ENCODE measurements around the gene ORC1.

ORC1 gene

GRCh38 chr1:52364235-52364839 is 39.9 kb downstream of the ORC1 start:
- Mint-ChIP-seq H3K4me1 (peaks cover 48% of the 10 kb centered on the region), H3K27ac (peak overlapping the region; percentile 19 to 74), H3K9me3 (no peaks in the 10 kb centered on the region), H3K4me3 (peak overlapping the region; percentile 87 to 95), H3K27me3 (no peaks in the 10 kb centered on the region)
- DNase-seq, result no peak
- ATAC-seq, result no peak

GRCh38 chr1:52360595-52360968 is 43.6 kb downstream of the ORC1 start:
- H3K9me3 Mint-ChIP-seq, result no peaks in the 10 kb centered on the region
- no peak overlapping the region for H3K4me3 Mint-ChIP-seq
- H3K4me1 Mint-ChIP-seq, result peaks cover 28% of the 10 kb centered on the region
- no peak overlapping the region for H3K27ac Mint-ChIP-seq
- no peak for DNase-seq
- no peaks in the 10 kb centered on the region for H3K27me3 Mint-ChIP-seq
- ATAC-seq, result no peak

- peak overlapping the region in 1 of 2 donors; percentile 89 for H3K27ac Mint-ChIP-seq
Observed at GRCh38 chr1:52359676-52360594, 44.3 kb downstream of the ORC1 start.

GRCh38 chr1:52358851-52359497 is 45.2 kb downstream of the ORC1 start:
- Mint-ChIP-seq H3K9me3 (no peaks in the 10 kb centered on the region), H3K27ac (peak overlapping the region in 1 of 2 donors; percentile 92), H3K27me3 (no peaks in the 10 kb centered on the region), H3K4me3 (no peak overlapping the region), H3K4me1 (peaks cover 26% of the 10 kb centered on the region)
- no peak for DNase-seq
- ATAC-seq, result no peak

More at GRCh38 chr1:52359676-52360594, 44.3 kb downstream of the ORC1 start:
- Mint-ChIP-seq H3K27me3 (no peaks in the 10 kb centered on the region), H3K4me3 (no peak overlapping the region), H3K9me3 (no peaks in the 10 kb centered on the region), H3K4me1 (peaks cover 33% of the 10 kb centered on the region)
- ATAC-seq (no peak), DNase-seq (no peak)

- no peak for ATAC-seq
- no peaks in the 10 kb centered on the region for H3K9me3 Mint-ChIP-seq
- H3K27ac Mint-ChIP-seq, result peak overlapping the region in 1 of 2 donors; percentile 61
- no peak overlapping the region for H3K4me3 Mint-ChIP-seq
- no peaks in the 10 kb centered on the region for H3K27me3 Mint-ChIP-seq
- no peak for DNase-seq
- H3K4me1 Mint-ChIP-seq, result peaks cover 14% of the 10 kb centered on the region
Observed at GRCh38 chr1:52357397-52357796, 46.8 kb downstream of the ORC1 start.

GRCh38 chr1:52356818-52357355 is 47.3 kb downstream of the ORC1 start:
- ATAC-seq (no peak), DNase-seq (no peak)
- Mint-ChIP-seq H3K27me3 (no peaks in the 10 kb centered on the region), H3K4me1 (peaks cover 10% of the 10 kb centered on the region), H3K27ac (peak overlapping the region in 1 of 2 donors; percentile 0), H3K9me3 (no peaks in the 10 kb centered on the region), H3K4me3 (no peak overlapping the region)

GRCh38 chr1:52355847-52356505 is 48.2 kb downstream of the ORC1 start:
- DNase-seq (no peak), ATAC-seq (no peak)
- Mint-ChIP-seq H3K4me1 (peaks cover 5% of the 10 kb centered on the region), H3K9me3 (no peaks in the 10 kb centered on the region), H3K4me3 (no peak overlapping the region), H3K27me3 (no peaks in the 10 kb centered on the region), H3K27ac (no peak overlapping the region)

- Mint-ChIP-seq H3K4me3 (no peak overlapping the region), H3K9me3 (no peaks in the 10 kb centered on the region), H3K27me3 (no peaks in the 10 kb centered on the region), H3K4me1 (peaks cover 5% of the 10 kb centered on the region), H3K27ac (peak overlapping the region in 1 of 2 donors; percentile 50)
- no peak for DNase-seq
- no peak for ATAC-seq
Observed at GRCh38 chr1:52355436-52355835, 48.8 kb downstream of the ORC1 start.

GRCh38 chr1:52352690-52353089 is 51.5 kb downstream of the ORC1 start:
- H3K27me3 Mint-ChIP-seq, result no peaks in the 10 kb centered on the region
- H3K9me3 Mint-ChIP-seq, result no peaks in the 10 kb centered on the region
- H3K27ac Mint-ChIP-seq, result peak overlapping the region; percentile 53 to 65
- DNase-seq (no peak), ATAC-seq (no peak)
- H3K4me3 Mint-ChIP-seq, result no peak overlapping the region
- H3K4me1 Mint-ChIP-seq, result peaks cover 11% of the 10 kb centered on the region

- peaks cover 6% of the 10 kb centered on the region for H3K4me1 Mint-ChIP-seq
- H3K27ac Mint-ChIP-seq, result peak overlapping the region in 1 of 2 donors; percentile 29
- no peaks in the 10 kb centered on the region for H3K9me3 Mint-ChIP-seq
- no peak overlapping the region for H3K4me3 Mint-ChIP-seq
- no peaks in the 10 kb centered on the region for H3K27me3 Mint-ChIP-seq
- DNase-seq, result no peak
- ATAC-seq, result peak; percentile 29
Observed at GRCh38 chr1:52348704-52349300, 55.4 kb downstream of the ORC1 start.

GRCh38 chr1:52346653-52347052 is 57.6 kb downstream of the ORC1 start:
- no peak overlapping the region for H3K4me3 Mint-ChIP-seq
- no peak overlapping the region for H3K27ac Mint-ChIP-seq
- H3K4me1 Mint-ChIP-seq, result peaks cover 6% of the 10 kb centered on the region
- no peaks in the 10 kb centered on the region for H3K27me3 Mint-ChIP-seq
- ATAC-seq, result no peak
- no peak for DNase-seq
- no peaks in the 10 kb centered on the region for H3K9me3 Mint-ChIP-seq

GRCh38 chr1:52345252-52345651 is 59.0 kb downstream of the ORC1 start:
- peaks cover 6% of the 10 kb centered on the region for H3K4me1 Mint-ChIP-seq
- DNase-seq (no peak), ATAC-seq (no peak)
- no peak overlapping the region for H3K4me3 Mint-ChIP-seq
- H3K27me3 Mint-ChIP-seq, result no peaks in the 10 kb centered on the region
- H3K27ac Mint-ChIP-seq, result no peak overlapping the region
- no peaks in the 10 kb centered on the region for H3K9me3 Mint-ChIP-seq

- Mint-ChIP-seq H3K27me3 (no peaks in the 10 kb centered on the region), H3K4me1 (peaks cover 5% of the 10 kb centered on the region), H3K4me3 (no peak overlapping the region), H3K9me3 (no peaks in the 10 kb centered on the region), H3K27ac (no peak overlapping the region)
- no peak for DNase-seq
- ATAC-seq, result no peak
Observed at GRCh38 chr1:52343979-52344378, 60.2 kb downstream of the ORC1 start.

- Mint-ChIP-seq H3K27me3 (no peaks in the 10 kb centered on the region), H3K4me3 (no peak overlapping the region), H3K27ac (no peak overlapping the region), H3K4me1 (no peaks in the 10 kb centered on the region), H3K9me3 (no peaks in the 10 kb centered on the region)
- DNase-seq (no peak), ATAC-seq (no peak)
Observed at GRCh38 chr1:52341655-52342260, 62.5 kb downstream of the ORC1 start.

- Mint-ChIP-seq H3K27ac (no peak overlapping the region), H3K4me1 (no peaks in the 10 kb centered on the region), H3K9me3 (no peaks in the 10 kb centered on the region), H3K27me3 (no peaks in the 10 kb centered on the region), H3K4me3 (no peak overlapping the region)
- DNase-seq (no peak), ATAC-seq (no peak)
Observed at GRCh38 chr1:52337439-52337838, 66.8 kb downstream of the ORC1 start.
